Endothelial cell of umbilical vein (primary cell): Measurements from ENCODE around the gene ERBB4. TPM values are rescaled to one million over a fixed set of nuclear protein-coding genes. Genes with fewer than 3 reads are reported as not detected.

Experiments
- BruUV-seq: library from RNA; stranded (reverse); fragments of 400-500 nt; replicated peaks from 2 replicates; lab custom pipeline; 2021; lab: Mats Ljungman, UMichigan
- CTCF ChIA-PET: fragments of 300-600, 350-600 bp; sonication (Branson Sonifier 250); formaldehyde crosslinking; loops from one replicate; lab custom pipeline; 2021; ENCODE audit warnings: antibody characterized with exemption, inconsistent platforms; lab: Charles Lee
- POLR2A ChIA-PET: fragments of 300-600, 350-600 bp; sonication (Branson Sonifier 250); formaldehyde crosslinking; loops from one replicate; lab custom pipeline; 2021; ENCODE audit warnings: antibody characterized with exemption, inconsistent platforms; lab: Charles Lee
- DNase-seq: peaks from one replicate; pipeline ENCODE4 v3.0.0-alpha.2; 2011; ENCODE audit warnings: low read depth, low spot score
- FAIRE-seq: peaks from 2 replicates; lab custom pipeline; 2011; peaks lifted over from hg19 to GRCh38; lab: Jason Lieb, UNC
- H2AFZ ChIP-seq: 2 replicates; pipeline ENCODE4 v1.6.0; 2012; ENCODE audit warnings: low read depth, low read length, control low read depth, inconsistent platforms
- H3K27ac ChIP-seq: 2 replicates; pipeline ENCODE4 v1.5.1; 2011; ENCODE audit warnings: low read depth, mild to moderate bottlenecking, control low read depth, low read length, moderate library complexity; ENCODE audit not compliant: insufficient read depth
- H3K27me3 ChIP-seq, 2 experiments: 2 replicates each; pipeline versions ENCODE4 v1.6.0 to v1.6.1; 2011; ENCODE audit warnings: low read length in 2 of 2, mixed read lengths in 1 of 2; ENCODE audit not compliant: control insufficient read depth in 2 of 2, insufficient read depth in 2 of 2
- H3K36me3 ChIP-seq, 2 experiments: 2 replicates in 1 of 2; 3 replicates in 1 of 2; pipeline ENCODE4 v1.5.1; 2011; ENCODE audit warnings: low read length in 2 of 2, mild to moderate bottlenecking in 1 of 2, moderate library complexity in 1 of 2; ENCODE audit not compliant: control insufficient read depth in 2 of 2, insufficient read depth in 2 of 2; ENCODE audit errors: extremely low read depth in 1 of 2
- H3K4me1 ChIP-seq: 3 replicates; pipeline ENCODE4 v1.5.1; 2011; ENCODE audit warnings: mild to moderate bottlenecking, low read length; ENCODE audit not compliant: control insufficient read depth, insufficient read depth; ENCODE audit errors: extremely low read depth
- H3K4me2 ChIP-seq: 2 replicates; pipeline ENCODE4 v1.6.1; 2011; ENCODE audit warnings: low read length, control low read depth, mixed read lengths; ENCODE audit not compliant: insufficient read depth
- H3K4me3 ChIP-seq, 3 experiments: fragments of 200-600 bp in 1 of 3; sonication (generic), shearing (Covaris generic) in 1 of 3; replicated peaks in 1 of 3; 2 replicates each; pipeline ENCODE4 v1.5.1; 2011 to 2016; ENCODE audit warnings: control low read depth in 3 of 3, low read length in 3 of 3, mild to moderate bottlenecking in 2 of 3, inconsistent platforms in 1 of 3, low read depth in 1 of 3, moderate library complexity in 1 of 3; ENCODE audit not compliant: insufficient read depth in 1 of 3
- H3K79me2 ChIP-seq: 2 replicates; pipeline ENCODE4 v1.6.0; 2012; ENCODE audit warnings: low read length, inconsistent platforms; ENCODE audit not compliant: control insufficient read depth, insufficient read depth
- H3K9ac ChIP-seq: replicated peaks from 2 replicates; pipeline ENCODE3; 2011; ENCODE audit warnings: low read length, control low read depth; ENCODE audit not compliant: insufficient read depth; ENCODE audit errors: extremely low read depth
- H3K9me1 ChIP-seq: replicated peaks from 3 replicates; pipeline ENCODE4 v1.6.0; 2011; ENCODE audit warnings: mild to moderate bottlenecking, low read length; ENCODE audit not compliant: control insufficient read depth, insufficient read depth; ENCODE audit errors: extremely low read depth
- H3K9me3 ChIP-seq: replicated peaks from 2 replicates; pipeline ENCODE4 v1.5.1; 2012; ENCODE audit warnings: low read length, inconsistent platforms; ENCODE audit not compliant: control insufficient read depth, insufficient read depth
- H4K20me1 ChIP-seq: replicated peaks from 2 replicates; pipeline ENCODE3; 2011; ENCODE audit warnings: mild to moderate bottlenecking, low read length; ENCODE audit not compliant: control insufficient read depth, insufficient read depth; ENCODE audit errors: extremely low read depth
- EZH2 ChIP-seq: IDR thresholded peaks from 2 replicates; pipeline ENCODE4 v1.6.1; 2012; ENCODE audit warnings: borderline replicate concordance, low read depth, mild to moderate bottlenecking, moderate library complexity, low read length, inconsistent platforms; ENCODE audit not compliant: severe bottlenecking
- FOS ChIP-seq: IDR thresholded peaks from 2 replicates; pipeline ENCODE4 v1.6.1; 2011; ENCODE audit warnings: mild to moderate bottlenecking, low read length, moderate library complexity, borderline replicate concordance; ENCODE audit not compliant: insufficient read depth
- GATA2 ChIP-seq: IDR thresholded peaks from 2 replicates; pipeline ENCODE4 v1.7.0; 2011; ENCODE audit warnings: low read depth, mild to moderate bottlenecking, moderate library complexity, mixed read lengths, low read length; ENCODE audit not compliant: insufficient read length, insufficient read depth
- JUN ChIP-seq: IDR thresholded peaks from 2 replicates; pipeline ENCODE4 v1.6.1; 2011; ENCODE audit warnings: borderline replicate concordance, low read depth; ENCODE audit not compliant: insufficient read length, insufficient read depth
- MYC ChIP-seq: IDR thresholded peaks from one replicate; pipeline ENCODE4 v1.6.1; 2011; ENCODE audit warnings: mild to moderate bottlenecking, low read depth, low read length
- POLR2A ChIP-seq: IDR thresholded peaks from 2 replicates; pipeline ENCODE4 v1.6.1; 2012; ENCODE audit warnings: low read depth, mild to moderate bottlenecking, control low read depth, low read length
- POLR2AphosphoS5 ChIP-seq: IDR thresholded peaks from 2 replicates; pipeline ENCODE4 v1.6.1; 2012; ENCODE audit warnings: low read depth, mild to moderate bottlenecking, control low read depth, low read length, moderate library complexity; ENCODE audit not compliant: insufficient read depth
- dilution Hi-C: fragments of 300-500 bp; cut with MboI; formaldehyde crosslinking; loops from one replicate; pipeline ENCODE4 v1.15.0; 2019; ENCODE audit warnings: low sequenced_read_pairs; ENCODE audit not compliant: extremely low pct_ligation_motif_present
- intact Hi-C: fragments of 100-400 bp; cut with micrococcal nuclease; formaldehyde crosslinking; loops from one replicate; pipeline ENCODE4 v1.10.0; 2022
- polyA plus RNA-seq, 4 experiments: library from polyadenylated mRNA; depleted of rRNA in 3 of 4; stranded (reverse) in 3 of 4; unstranded in 1 of 4; fragments of >200 nt; gene quantifications; 2 replicates each; pipeline versions ENCODE4 v1.2.1 to v1.2.3, GENCODE V29; 2011 to 2012; ENCODE audit warnings: missing spikeins in 1 of 4
- total RNA-seq: library from RNA; stranded (reverse); gene quantifications from 2 replicates; pipeline ENCODE4 v1.2.3, GENCODE V29; 2021
- TF ChIP-seq, protein P1 (sequence below), 2 donors: IDR thresholded peaks; 1 replicate in 1 of 2; 2 replicates in 1 of 2; pipeline ENCODE4 v1.5.1; 2011; ENCODE audit warnings: low read length in 2 of 2, mild to moderate bottlenecking in 2 of 2, moderate library complexity in 2 of 2, control low read depth in 1 of 2, inconsistent platforms in 1 of 2, low read depth in 1 of 2; ENCODE audit not compliant: insufficient read depth in 1 of 2; ENCODE audit errors: extremely low read depth in 1 of 2
- TF ChIP-seq, protein P2 (sequence below): IDR thresholded peaks from 2 replicates; pipeline ENCODE4 v1.6.1; 2011; ENCODE audit not compliant: insufficient read depth, insufficient read length

ERBB4 gene
- total and polyA plus RNA-seq, 2 donors (not counting 3 experiments of a cell fraction or from before 2014, with no cell fraction given) = 0.01 to 0.27 TPM

DNA sequence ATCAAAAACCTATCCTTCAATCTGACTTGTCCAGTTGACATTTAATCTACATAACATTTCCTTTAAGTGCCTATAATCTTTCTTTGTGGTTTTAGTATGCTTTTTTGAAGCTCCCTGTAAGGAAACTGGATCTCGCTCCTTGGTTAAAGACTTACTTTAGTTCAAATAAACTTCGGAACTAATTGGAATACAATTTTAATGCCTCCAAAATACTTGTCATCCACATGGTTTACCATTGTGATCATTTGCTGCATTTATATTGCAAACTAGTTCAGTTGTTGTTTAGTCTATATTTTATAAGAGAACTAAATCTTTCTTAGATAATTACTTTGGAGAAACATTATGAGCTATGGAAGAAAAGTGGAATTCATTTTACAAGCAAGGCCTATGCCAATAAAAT, 496.0 kb downstream of the ERBB4 start:
- Histone ChIP-seq H3K79me2 (no peaks in the 10 kb centered on the region), H3K9me3 (no peaks in the 10 kb centered on the region), H3K36me3 (no peaks in the 10 kb centered on the region), H3K4me2 (no peak overlapping the region), H3K4me1 (no peaks in the 10 kb centered on the region), H3K4me3 (no peak overlapping the region), H3K9me1 (no peaks in the 10 kb centered on the region), H2AFZ (no peak overlapping the region), H4K20me1 (no peaks in the 10 kb centered on the region), H3K27ac (no peak overlapping the region), H3K9ac (no peak overlapping the region), H3K27me3 (no peaks in the 10 kb centered on the region)
- no peak for TF ChIP-seq POLR2A
- TF ChIP-seq, protein P1, sequence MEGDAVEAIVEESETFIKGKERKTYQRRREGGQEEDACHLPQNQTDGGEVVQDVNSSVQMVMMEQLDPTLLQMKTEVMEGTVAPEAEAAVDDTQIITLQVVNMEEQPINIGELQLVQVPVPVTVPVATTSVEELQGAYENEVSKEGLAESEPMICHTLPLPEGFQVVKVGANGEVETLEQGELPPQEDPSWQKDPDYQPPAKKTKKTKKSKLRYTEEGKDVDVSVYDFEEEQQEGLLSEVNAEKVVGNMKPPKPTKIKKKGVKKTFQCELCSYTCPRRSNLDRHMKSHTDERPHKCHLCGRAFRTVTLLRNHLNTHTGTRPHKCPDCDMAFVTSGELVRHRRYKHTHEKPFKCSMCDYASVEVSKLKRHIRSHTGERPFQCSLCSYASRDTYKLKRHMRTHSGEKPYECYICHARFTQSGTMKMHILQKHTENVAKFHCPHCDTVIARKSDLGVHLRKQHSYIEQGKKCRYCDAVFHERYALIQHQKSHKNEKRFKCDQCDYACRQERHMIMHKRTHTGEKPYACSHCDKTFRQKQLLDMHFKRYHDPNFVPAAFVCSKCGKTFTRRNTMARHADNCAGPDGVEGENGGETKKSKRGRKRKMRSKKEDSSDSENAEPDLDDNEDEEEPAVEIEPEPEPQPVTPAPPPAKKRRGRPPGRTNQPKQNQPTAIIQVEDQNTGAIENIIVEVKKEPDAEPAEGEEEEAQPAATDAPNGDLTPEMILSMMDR (IDR thresholded peaks at IDR 0.05; ENCODE audit: extremely low read depth in 1 of 2, insufficient read depth in 1 of 2, low read depth in 1 of 2, low read length in 2 of 2) = no peak
- no peak for TF ChIP-seq POLR2AphosphoS5
- TF ChIP-seq FOS = no peak
- TF ChIP-seq MYC = no peak
- no peak for TF ChIP-seq GATA2
- TF ChIP-seq, protein P2, sequence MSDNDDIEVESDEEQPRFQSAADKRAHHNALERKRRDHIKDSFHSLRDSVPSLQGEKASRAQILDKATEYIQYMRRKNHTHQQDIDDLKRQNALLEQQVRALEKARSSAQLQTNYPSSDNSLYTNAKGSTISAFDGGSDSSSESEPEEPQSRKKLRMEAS = no peak
- TF ChIP-seq JUN = no peak
- TF ChIP-seq EZH2 = no peak
- intact Hi-C loops = no loop called here
- dilution Hi-C loops = no loop called here
- DNase-seq = no peak
- ChIA-PET POLR2A (no interaction called here), CTCF (interaction anchor here (1.3 to 1.6 kb wide), 2 partner anchors 9 to 38 kb away, joined by 6 to 7 read pairs; no protein-coding TSS in a partner anchor)
- FAIRE-seq = no peak
- BruUV-seq = no TSS peak
